Hematopoietic multipotent progenitor cell treated with erythropoietin and hydrocortisone succinate and interleukin-3 and kit ligand, for 8 days (in vitro differentiated cells): Measurements from ENCODE around the gene SCN1A.
"Not testable (repeated sequence)": the region's sequence is repeated elsewhere in the genome, so short reads cannot be mapped to it uniquely, and the experiment has no call there.

Experiments
- DNase-seq: peaks from one replicate; pipeline ENCODE4 v3.0.0-alpha.2; 2015

Gene SCN1A

GRCh38 chr2:166127217-166128155 lies at the start of gene SCN1A:
SCN1A (minus strand) TSS chr2:166128020; CDS start chr2:166073621, 54,399 bp downstream.
- DNase-seq = peak; percentile 46

GRCh38 chr2:166173263-166173662 lies 45.4 kb upstream of the SCN1A start:
- no peak for DNase-seq

GRCh38 chr2:166171216-166171615 lies 43.4 kb upstream of the SCN1A start:
- DNase-seq = no peak

DNA sequence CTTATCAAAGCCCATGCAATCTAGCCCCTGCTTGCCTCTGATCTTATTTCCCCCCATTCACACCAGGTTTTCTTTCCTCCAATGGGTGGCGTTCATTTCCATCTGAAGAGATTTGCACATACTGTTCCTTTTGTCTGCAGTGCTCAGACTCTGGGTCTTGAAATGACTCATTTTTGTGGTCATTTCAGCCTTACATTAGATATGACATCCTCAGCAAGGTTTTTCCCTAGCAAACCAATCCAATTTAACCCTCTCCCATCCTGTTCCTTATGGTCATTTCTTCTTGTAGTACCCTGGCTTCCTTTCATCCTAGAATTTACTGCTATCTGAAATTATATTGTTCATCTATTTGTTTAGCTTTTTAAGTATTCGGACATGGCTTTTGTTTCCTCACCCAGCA lies 42.5 kb upstream of the SCN1A start:
- no peak for DNase-seq

- no peak for DNase-seq
These were observed 39.6 kb upstream of the SCN1A start for GRCh38 chr2:166167449-166167848.

DNA sequence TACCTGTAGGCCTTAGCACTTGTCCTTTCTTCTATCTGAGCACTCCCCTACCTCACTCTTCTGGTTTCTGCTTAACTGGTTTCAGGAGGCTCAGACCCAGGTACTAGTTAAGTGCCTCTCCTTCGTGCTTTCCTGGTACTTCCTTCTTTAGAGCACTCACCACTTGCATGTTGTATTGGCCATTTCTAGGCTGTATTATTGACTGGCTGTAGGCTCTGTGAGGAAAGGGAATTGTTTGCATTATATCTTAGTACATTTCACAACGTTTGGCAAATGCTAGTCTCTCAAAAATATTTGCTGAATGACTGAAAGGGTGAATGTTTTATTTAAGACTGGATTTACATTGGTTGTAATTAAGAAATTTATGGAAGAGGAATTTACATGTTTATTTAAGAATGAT lies 36.0 kb upstream of the SCN1A start:
- DNase-seq = no peak

DNA sequence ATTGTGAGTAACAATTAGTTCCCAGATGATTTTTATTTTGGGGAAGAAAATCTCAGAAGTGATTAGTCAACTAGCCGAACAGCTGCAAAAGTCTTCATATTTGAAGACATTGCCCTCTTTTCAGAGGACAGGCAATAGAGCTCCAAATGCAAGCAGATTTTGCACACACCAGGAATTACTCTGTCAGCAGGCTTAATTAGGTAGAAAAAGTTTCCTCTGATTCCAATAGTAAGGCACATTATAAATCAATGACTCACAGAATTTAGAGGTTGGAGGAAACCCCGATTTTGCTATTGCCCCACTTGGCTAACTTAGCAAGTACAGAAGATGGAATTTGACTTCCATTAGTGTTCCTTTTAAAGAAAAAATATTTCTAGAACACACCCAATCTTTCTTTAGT lies 30.7 kb upstream of the SCN1A start:
- no peak for DNase-seq

- DNase-seq = no peak
These were observed 29.8 kb upstream of the SCN1A start for GRCh38 chr2:166157578-166157977.

DNA sequence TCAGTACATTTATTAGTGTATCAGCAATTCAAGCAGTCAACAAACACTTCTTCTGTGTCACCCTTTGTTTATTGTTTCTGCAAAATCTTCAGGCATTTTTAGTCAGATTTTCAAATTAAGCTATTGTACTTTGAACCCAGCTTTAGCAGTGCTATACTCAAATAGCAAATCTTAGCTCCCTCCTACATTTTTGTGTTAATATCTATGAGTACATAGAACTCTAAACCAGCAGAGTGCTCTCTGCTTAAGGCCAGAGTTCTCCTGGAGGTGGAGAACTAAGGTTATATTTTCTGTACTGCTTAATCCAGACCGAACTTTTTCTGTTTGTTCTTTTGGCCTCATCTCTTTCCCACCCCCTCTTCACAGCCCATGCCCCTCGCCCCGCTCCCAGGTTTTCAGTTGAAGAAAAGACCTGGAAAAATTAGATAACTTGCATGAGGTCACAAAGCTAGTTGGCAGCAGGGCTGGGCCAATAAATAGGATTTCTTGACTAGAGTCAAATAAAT lies 29.2 kb upstream of the SCN1A start:
- DNase-seq = no peak

- DNase-seq = no peak
These were observed 27.8 kb upstream of the SCN1A start for GRCh38 chr2:166155589-166155988.

GRCh38 chr2:166154685-166155338 lies 27.0 kb upstream of the SCN1A start:
- no peak for DNase-seq

DNA sequence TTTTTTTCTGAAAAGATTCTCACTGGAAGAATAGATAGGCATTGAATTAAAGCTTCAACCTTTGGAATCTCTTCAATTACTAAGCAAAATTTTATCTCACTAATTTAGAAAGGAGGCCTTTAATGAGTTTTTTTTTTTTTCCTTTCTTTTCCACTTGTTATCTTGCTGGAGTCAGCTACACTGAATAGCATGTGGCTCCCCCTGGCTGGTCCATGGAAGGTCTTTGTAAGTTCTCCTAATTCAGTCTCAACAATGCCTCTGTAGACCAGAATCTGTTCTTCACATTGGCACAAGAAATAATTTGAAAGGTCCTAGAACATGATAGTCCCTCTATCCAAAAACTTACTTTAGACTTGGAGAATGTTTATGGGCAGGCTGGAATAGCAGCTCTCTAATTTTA lies 24.2 kb upstream of the SCN1A start:
- peak; percentile 6 for DNase-seq

- no peak for DNase-seq
These were observed 20.9 kb upstream of the SCN1A start for GRCh38 chr2:166148500-166149400.

GRCh38 chr2:166147883-166148282 lies 20.1 kb upstream of the SCN1A start:
- no peak for DNase-seq

- DNase-seq = no peak
These were observed 16.3 kb upstream of the SCN1A start for GRCh38 chr2:166144071-166144470.

DNA sequence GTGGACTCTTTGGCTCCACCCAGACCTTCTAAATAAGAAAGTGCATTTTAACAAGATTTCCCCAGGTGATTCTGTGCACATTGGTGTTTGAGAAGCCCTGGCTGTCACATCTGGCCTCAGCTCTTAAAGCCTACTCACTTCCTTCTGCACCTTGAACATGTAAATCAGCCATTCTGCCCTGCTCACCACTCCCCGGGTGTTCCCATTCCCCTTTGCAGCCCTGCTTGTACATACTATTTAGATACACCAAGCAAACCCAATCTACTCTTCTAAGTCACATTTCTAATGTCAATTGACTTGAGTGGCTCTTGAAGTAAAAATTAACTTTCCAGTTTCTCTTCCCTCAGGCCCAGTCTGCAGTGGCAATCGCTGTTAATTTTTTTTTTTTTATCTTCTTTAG lies 13.1 kb upstream of the SCN1A start:
- no peak for DNase-seq

DNA sequence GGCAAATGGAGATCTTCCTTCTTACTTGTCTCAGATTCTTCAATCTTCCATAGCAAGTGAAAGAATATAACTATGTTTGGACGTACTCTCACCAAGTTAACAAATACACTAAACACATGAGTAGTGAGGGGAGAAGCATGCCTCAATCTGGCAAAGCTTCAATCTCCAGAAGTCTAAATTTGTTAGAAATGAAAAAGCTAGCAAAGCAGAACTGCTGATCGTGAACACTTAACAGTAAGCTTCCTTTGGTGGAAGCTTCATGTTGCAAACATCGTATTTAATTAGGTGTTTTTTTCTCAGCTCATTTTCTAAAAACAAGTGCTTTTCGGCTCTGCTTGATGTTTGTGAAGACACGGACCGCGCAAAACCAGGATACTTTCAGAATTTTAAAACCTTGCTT lies 12.7 kb upstream of the SCN1A start:
- no peak for DNase-seq

- not testable (repeated sequence) for DNase-seq
These were observed 11.7 kb upstream of the SCN1A start for GRCh38 chr2:166139479-166139878.

GRCh38 chr2:166138667-166139066 lies 10.8 kb upstream of the SCN1A start:
- no peak for DNase-seq

DNA sequence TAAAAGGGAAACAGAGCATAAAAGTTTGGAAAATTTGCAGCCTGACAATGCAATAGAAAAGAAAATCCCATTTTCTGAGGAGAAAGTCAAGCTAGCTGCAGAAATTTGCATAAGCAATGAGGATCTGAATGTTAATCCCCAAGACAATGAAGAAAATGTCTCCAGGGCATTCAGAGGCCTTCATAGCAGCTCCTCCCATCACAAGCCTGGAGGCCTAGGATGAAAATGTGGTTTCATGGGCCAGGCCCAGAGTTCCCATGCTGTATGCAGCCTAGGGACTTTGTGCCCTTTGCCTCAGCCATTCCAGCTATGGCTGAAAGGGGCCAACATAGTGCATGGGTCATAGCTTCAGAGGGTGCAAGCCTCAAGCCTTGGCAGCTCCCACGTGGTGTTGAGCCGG lies 10.3 kb upstream of the SCN1A start:
- no peak for DNase-seq

GRCh38 chr2:166137331-166137730 lies 9.5 kb upstream of the SCN1A start:
- no peak for DNase-seq

- no peak for DNase-seq
These were observed 8.0 kb upstream of the SCN1A start for GRCh38 chr2:166135849-166136258.
